ENCODE data around the gene PRR18. TPM values are rescaled to one million over a fixed set of nuclear protein-coding genes. Genes with fewer than 3 reads are reported as not detected.
A peak's percentile ranks its signal among the peaks of the same experiment; 100 is the strongest.

The PRR18 gene
- polyA plus RNA-seq, 12 donors = 0.26 to 1.4 (median 0.78) TPM; not detected in 2

DNA sequence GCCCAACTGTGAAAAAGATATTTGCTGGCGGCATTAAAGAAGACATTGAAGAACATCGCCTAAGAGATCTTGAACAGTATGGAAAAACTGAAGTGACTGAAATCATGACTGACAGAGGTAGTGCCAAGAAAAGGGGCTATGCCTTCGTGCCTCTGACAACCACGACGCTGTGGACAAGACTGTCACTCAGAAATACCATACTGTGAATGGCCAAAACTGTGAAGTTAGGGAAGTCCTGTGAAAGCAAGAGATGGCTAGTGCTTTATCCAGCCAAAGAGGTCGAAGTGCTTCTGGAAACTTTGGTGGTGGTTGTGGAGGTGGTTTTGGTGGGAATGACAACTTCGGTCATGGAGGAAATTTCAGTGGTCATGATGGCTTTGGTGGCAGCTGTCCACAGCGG, 26.7 kb upstream of the PRR18 start:
- DNase-seq = no peak

- DNase-seq = no peak
Observed at GRCh38 chr6:166333172-166333995, 25.2 kb upstream of the PRR18 start.

DNA sequence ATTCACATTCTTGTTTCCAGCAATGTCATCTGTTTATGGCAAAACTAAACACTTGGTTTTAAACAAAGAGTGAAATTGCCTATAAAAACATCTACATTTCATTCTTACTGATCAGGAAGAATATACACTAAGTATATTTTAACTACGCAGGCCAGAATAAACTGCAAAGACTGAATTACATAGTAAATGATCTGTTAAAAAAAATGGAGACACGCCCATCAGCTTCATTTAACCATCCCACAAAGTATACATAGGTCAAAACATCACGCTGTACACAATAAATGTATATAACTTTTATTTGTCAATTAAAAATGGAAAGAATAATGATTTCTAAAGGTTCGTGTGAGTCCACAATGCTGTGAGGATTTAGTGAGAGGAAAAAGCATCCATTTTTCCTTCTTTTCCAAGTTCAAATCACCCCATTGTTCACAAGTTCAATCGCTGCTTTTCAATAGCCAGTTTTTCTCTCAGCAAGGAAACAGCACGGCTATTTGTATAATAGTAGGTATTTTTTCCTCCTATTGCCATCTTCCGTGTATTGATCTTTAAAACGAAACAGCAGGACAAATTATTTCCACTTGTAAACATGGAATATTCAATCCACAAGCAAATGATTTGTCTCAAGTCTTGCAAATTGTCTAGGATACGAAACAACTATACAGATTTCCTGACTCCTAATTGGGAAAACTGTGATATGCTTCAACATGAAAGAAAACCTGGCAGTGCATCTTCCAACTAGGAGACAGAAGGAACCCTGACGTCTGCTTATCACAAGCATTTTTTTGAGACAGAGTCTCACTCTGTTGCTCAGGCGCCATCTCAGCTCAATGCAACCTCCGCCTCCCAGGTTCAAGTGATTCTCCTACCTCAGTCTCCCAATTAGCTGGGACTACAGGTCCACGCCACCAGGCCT, 23.6 kb upstream of the PRR18 start:
- DNase-seq = no peak

DNA sequence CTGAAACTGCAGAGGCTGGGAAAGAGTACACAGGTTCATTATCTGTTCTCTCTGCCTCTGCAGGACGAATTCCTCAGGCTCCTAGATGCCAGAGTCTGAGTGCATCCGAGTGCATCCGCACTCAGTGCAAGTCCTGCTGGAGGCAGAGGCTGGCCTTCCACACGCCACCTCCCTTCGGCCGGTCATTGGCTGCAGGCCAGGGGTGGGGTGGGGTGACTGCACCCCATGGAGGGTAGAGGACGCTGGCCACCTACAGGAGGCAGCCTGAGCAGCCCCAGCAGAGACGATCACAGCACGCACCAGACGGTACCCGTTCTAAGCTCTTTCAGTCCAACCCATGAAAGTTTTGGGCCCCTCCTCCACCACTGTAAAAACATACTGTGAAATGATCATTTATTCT, 22.4 kb upstream of the PRR18 start:
- DNase-seq = no peak

DNA sequence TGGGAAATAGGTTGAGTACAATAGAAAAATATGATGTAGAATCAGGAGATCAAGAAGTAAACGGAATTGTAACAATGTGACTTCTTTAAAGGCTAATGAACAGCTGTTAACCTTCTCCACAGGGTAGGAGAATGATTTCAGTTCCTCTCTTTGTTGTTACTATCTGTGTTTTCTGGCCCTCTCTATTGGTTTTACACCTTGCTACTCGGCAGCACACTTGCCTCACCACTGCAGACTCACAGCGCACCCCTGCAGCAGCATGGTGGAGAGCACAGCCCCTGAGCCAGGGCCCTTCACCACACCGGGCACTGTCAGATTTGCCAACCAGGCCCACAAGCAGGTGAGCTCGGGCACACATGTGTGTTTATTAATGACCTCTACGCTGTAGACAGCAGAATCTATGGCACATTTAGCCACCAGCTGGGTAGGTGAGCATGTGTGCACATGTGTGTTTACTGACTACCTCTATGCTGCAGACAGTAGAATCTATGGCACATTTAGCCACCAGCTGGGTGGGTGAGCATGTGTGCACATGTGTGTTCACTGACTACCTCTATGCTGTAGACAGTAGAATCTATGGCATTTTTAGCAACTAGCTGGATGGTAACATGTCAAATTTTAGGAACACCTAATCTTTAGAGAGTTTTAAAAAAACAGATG, 17.3 kb upstream of the PRR18 start:
- no peak for DNase-seq

GRCh38 chr6:166323395-166323794, 15.2 kb upstream of the PRR18 start:
- no peak for DNase-seq

DNA sequence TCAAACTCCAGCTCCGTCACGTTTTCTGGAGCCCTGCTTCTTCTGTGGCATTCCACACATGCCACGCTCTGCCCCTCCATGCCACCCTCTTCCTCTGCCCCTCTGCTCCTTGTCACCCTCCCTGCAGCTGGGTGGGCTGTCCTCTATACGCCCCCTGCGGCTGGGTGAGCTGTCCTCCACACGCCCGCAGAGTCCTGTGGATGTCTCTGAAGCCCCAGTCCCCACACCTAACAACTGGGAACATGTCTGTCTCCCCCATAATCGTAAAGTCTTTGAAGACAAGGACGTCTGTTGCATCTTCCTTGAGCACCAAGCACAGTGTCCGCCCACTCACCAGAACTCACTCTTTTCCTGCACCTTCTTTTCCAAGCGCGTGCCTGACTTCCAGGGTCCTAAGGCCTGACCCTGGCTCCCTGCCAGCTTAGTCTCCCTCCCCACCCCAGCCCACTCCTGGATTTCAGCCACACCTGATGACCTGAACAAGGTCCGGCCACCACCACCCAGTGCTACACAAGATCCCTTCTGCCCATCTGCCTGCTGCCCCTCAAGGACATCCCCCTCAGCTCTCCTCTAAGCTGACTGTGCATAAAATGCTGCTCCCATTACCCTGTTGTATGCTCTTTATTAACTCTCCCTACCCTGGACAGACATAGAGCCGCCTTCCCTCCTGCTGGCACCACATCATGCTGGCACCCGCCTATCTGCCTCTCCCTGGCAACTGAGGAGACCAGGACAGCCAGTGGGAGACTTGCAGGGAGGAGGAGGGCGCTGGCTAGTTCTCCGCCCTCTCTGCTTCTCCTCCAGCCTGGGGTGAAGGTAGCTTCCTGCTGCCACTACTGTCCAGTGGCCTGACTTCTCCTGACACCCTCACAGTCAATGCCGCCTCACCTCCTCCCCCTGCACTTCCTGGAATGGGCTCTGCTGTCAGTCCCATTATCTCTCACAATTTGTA, 10.7 kb upstream of the PRR18 start:
- no peak for DNase-seq

DNA sequence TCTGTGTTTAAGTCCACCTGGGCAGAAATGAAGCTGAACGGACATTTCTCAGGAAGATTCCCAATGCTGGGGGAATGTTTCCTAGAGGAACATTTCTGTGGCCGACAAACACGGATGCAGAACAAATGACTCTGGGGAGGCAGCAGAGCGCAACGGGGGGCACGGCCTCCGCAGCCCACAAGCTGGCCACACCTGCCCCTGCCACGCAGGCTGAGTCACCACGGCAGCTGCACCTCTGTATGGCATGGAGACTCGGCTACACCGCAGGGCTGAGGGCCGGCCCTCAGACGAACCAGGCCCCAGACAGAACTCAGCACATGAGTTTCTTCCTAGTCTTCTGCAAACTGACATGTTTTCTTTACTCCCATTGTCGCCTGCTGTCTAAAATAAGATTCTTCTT, 10.0 kb upstream of the PRR18 start:
- DNase-seq = no peak

DNA sequence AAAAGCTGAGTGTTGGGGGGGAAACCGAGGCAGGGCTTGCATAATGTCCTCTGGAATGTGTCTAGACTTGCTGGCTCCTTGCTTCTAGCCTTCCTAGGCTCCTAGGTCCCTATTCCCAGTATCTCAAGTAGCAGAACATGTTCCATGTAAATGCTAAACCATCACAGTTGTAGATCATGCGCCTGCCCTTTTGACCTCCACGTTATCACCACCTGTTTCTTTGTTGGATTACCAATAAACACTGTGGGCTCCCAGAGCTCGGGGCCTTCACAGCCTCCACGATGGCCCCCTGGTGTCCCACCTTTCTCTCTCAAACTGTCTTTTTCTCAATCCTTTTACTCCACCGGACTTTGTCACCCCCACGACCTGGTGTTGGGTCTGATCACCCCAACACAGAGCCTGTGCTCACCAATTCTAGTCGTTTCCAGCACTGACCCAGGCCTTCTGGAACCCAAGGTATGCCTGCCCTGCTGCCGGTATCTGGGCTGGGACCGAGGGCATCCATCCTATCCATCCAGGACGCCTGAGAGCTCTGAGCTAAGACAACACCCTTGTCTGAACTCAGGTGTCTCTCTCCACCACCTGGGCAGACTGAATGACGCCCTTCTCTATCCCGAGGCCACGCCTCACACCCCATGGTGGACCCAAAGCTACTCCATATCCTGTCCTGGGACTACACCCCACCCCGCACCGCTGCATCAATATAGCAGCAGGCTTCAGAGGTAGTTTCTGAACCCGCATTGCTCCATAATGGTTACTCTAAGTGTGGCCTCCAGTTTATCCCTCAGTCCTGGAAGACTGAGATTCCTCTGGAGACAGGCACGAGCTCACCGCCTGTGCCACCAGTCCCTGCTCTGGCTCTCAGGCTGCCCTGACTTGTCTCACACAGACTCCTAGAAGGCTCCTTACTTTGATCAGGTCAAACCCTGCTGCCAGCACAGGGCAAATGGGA, 9.3 kb upstream of the PRR18 start:
- no peak for DNase-seq

DNA sequence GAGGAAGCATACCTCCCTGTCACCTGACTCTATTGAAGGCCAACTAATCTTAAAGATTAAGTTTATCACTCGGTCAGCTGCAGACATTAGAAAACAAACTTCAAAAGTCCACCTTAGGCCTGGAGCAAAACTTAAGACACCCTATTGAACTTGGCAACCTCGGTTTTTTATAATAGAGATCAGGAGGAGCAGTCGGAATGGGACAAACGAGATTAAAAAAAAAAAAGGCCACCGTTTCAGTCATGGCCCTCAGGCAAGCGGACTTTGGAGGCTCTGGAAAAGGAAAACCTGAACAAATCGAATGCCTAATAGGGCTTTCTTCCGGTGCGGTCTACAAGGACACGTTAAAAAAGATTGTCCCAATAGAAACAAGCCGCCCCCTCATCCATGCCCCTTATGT, 7.2 kb upstream of the PRR18 start:
- DNase-seq = no peak

GRCh38 chr6:166314454-166314853, 6.3 kb upstream of the PRR18 start:
- no peak for DNase-seq

DNA sequence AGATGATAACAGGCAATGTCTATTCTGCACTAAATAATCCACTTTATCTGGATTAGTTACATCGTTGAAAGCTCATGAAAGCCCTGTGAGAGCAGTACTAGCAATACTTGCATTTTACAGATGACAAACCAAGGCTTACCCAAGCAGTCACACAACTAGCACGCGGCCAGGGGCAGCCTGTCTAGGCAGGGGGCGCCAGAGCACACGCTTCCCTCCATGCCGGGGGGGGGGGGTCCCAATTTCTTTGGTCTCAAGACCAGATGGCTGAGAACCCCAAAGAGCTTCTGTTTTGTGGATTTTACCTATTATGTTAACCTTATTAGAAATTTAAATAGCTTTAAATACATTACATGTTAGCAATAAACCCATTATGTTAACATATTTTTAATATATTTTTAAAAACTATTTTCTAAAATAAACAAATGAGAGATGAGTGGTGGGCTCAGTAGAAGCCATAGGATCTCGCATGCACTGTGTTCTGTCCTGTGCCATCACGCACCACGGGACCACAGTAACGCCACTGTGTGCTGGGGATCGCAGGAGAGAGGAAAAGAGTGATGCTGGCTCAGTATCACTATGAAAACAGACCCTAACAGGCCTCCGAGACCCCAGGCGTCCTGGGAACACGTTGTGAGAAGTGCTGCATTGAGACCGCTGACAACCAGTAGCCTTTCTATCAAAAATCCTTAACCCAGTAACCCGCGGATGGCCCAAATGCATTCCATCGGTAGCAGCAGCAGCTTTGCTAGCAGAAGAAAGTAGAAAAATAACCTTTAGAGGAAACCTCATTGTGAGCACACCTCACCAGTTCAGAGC, 5.3 kb upstream of the PRR18 start:
- peak; percentile 36 for DNase-seq

DNA sequence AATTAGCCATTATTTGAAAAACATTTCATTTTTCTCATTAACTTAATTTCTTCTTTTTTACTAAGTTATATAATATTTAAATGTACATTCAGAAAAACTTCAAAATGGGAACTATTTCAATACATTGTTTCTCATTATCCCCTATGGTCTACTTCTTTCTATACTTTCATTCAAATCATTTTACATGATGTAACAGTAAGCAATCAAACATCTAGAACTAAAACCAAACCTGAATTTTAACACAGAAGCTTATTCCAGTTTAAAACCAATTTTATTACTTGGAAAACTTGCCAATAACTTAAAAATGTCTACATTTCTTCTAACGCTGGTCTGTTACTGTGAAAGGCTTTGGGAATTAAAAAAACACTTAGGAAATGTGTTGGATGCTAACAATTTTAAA, 4.6 kb upstream of the PRR18 start:
- no peak for DNase-seq

GRCh38 chr6:166310634-166311033, 2.4 kb upstream of the PRR18 start:
- DNase-seq = no peak

DNA sequence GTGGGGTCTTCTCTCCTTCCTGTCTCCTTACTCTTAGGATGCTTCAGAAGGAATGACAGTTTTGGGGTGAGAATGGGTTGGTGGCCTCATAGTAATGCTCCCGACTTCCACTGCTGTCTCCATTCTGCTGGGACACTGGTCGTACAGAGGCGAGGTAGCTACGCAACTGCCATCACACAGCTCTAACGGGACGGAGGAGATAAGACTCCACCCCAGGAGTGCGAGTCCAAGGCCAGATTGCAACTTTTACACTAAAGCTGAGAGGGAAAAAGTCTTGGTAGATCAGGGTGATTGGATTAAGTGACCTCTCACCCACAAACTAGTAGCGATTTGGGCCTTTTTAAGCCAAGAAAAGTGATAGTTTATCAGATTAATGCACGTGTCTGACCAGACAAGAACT, 1.8 kb upstream of the PRR18 start:
- no peak for DNase-seq

DNA sequence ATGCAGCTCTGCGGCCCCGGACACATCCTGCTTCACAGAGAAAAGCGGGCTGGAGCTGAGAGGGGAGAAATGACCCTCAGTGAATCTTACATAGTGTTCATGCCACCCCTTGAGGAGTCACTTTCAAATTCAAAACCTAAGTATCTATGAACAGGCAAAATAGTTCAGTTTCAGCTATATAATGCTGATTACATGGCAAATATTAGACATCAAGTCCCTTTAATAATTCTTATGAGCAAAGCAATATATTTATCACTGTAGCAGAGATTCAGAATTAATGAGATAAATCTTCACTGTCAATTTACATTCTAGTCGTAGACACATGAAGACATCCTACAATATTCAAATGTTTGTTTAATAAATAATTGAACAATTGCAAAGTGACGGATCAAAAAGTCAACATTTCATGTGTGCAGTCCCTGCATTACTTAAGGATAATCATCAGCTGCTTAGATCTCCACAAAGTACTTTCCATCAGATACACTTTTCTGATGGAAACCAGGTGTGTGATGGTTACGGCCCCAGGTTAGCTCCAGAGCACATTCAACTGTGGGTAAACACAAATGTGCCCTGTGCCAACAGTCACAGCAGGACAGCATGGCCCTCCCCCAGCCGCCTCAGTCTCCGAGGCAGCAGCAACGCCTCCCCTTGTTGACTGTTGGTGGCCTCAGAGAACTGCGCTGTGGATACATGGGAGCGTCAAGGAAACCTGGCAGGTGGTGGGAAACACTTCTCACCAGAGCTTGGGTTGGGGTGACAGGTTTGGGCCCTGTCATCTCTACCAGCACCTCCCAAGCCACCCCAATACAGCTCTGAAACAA, 787 bp upstream of the PRR18 start:
- DNase-seq = no peak

DNA sequence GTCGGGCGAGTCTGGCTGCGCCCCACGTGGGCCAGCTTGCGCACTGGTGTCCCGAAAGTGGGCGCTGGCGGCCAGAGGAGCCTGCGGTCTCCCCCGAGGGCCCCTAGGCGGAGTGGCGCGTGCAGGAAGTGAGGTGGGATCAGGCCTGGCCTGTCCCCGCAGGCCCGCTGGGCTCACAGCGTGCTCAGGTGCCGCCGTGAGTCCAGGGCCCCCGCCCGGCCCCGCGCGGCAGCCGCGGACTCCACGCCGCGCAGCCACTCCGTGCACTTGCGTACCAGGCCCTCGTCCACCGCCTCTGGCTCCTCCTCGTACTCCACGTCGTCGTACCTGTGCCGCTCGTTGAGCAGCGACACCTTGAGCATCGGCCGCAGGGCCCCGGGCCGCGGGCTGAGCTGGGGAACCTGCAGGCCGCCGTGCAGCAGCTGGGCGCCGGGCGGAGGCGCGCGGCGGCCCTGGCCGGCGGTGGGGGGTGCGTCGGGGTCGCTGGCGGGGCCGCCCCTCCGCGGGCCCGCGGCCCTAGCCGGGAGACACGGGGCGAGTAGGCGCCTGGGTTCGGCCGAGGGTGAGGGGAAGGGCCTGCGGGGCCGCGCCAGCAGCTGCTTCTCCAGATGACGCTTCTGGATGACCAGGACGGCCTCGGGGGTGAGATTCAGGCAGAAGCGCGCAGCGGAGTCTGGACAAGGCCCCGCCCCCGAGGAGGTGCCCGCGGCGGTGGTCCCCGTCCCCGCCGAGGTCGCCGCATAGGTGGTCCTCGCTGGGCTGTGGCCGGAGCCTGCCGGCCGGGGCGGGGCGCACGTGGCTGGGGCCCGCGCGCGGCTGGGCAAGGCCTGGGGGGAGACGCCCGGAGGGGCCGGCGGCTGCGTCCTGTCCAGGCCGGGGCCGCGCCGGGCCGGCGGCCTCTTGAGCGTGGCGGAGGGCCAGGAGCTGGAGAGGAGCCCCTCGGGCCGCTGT, 835 bp downstream of the PRR18 start:
- no peak for DNase-seq
